Right kidney (tissue), 1 donor: Measurements from ENCODE around the gene DDRGK1.
"Not testable (repeated sequence)": the region's sequence is repeated elsewhere in the genome, so short reads cannot be mapped to it uniquely, and the experiment has no call there.

Experiments used
- DNase-seq: peaks from one replicate; pipeline ENCODE4 v3.0.0-alpha.2; 2016

The DDRGK1 gene

GRCh38 chr20:3165473-3166337 is 38.8 kb downstream of the DDRGK1 start:
- DNase-seq = peak; percentile 62

GRCh38 chr20:3164763-3165410 is 39.6 kb downstream of the DDRGK1 start:
- DNase-seq = no peak

- no peak for DNase-seq
These were observed 40.3 kb downstream of the DDRGK1 start for GRCh38 chr20:3164043-3164762.

GRCh38 chr20:3163099-3164042 is 41.1 kb downstream of the DDRGK1 start:
- DNase-seq = no peak

GRCh38 chr20:3162080-3162611 is 42.3 kb downstream of the DDRGK1 start:
- peak; percentile 32 for DNase-seq

- no peak for DNase-seq
These were observed 43.0 kb downstream of the DDRGK1 start for GRCh38 chr20:3161316-3162079.

- DNase-seq = no peak
These were observed 44.1 kb downstream of the DDRGK1 start for GRCh38 chr20:3160418-3160817.

GRCh38 chr20:3158968-3159431 is 45.5 kb downstream of the DDRGK1 start:
- no peak for DNase-seq

- DNase-seq = no peak
These were observed 46.7 kb downstream of the DDRGK1 start for GRCh38 chr20:3157817-3158216.

- DNase-seq = no peak
These were observed 47.5 kb downstream of the DDRGK1 start for GRCh38 chr20:3156811-3157619.

- not testable (repeated sequence) for DNase-seq
These were observed 52.3 kb downstream of the DDRGK1 start for GRCh38 chr20:3152057-3152644.

- no peak for DNase-seq
These were observed 53.6 kb downstream of the DDRGK1 start for GRCh38 chr20:3150908-3151307.

- no peak for DNase-seq
These were observed 57.6 kb downstream of the DDRGK1 start for GRCh38 chr20:3146732-3147341.

- no peak for DNase-seq
These were observed 62.7 kb downstream of the DDRGK1 start for GRCh38 chr20:3141757-3142156.
